SIG-M5 treated with dmso at 0.1 percent for 504 hours (cell line): ENCODE results near the gene AMOTL1.
"Not testable (repeated sequence)": the region's sequence is repeated elsewhere in the genome, so short reads cannot be mapped to it uniquely, and the experiment has no call there.

Experiments
- DNase-seq: peaks from one replicate; lab custom pipeline; 2025; ENCODE audit not compliant: unreplicated experiment; lab: John Stamatoyannopoulos, UW

AMOTL1 gene

GRCh38 chr11:94790661-94791180 is 22.6 kb downstream of the AMOTL1 start:
- no peak for DNase-seq

GRCh38 chr11:94791216-94791889 is 23.2 kb downstream of the AMOTL1 start:
- no peak for DNase-seq

DNA sequence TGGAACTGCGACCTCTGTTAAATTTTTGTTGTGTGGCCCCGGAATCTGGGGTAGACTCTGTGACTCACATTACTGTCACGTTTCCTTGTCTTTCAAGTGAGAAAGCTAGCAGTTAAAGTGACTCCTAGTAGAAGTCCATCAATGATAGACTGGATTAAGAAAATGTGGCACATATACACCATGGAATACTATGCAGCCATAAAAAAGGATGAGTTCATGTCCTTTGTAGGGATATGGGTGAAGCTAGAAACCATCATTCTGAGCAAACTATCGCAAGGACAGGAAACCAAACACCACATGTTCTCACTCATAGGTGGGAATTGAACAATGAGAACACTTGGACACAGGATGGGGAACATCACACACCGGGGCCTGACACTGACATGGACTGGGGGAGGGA is 23.8 kb downstream of the AMOTL1 start:
- DNase-seq = not testable (repeated sequence)

- DNase-seq = no peak
These were observed 24.3 kb downstream of the AMOTL1 start for GRCh38 chr11:94792451-94792850.

DNA sequence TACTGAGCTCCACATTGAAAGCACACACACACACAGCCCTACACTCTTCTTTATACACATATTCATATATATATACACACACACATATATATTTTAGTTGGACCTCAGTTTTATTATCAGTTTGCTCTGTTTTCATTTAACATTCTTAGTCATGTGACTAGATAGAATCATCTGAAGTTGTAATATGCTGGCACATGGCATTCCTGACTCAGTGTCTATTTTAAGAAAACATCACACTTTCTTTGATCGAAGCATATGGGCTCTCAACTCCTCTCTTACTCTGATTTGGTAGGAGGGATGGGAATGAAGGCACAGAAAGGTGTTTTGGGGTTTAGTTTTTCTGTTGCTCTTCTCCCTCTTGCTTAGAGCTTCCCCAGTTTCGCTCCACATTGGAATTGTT is 24.8 kb downstream of the AMOTL1 start:
- no peak for DNase-seq

GRCh38 chr11:94793822-94794221 is 25.7 kb downstream of the AMOTL1 start:
- DNase-seq = no peak

DNA sequence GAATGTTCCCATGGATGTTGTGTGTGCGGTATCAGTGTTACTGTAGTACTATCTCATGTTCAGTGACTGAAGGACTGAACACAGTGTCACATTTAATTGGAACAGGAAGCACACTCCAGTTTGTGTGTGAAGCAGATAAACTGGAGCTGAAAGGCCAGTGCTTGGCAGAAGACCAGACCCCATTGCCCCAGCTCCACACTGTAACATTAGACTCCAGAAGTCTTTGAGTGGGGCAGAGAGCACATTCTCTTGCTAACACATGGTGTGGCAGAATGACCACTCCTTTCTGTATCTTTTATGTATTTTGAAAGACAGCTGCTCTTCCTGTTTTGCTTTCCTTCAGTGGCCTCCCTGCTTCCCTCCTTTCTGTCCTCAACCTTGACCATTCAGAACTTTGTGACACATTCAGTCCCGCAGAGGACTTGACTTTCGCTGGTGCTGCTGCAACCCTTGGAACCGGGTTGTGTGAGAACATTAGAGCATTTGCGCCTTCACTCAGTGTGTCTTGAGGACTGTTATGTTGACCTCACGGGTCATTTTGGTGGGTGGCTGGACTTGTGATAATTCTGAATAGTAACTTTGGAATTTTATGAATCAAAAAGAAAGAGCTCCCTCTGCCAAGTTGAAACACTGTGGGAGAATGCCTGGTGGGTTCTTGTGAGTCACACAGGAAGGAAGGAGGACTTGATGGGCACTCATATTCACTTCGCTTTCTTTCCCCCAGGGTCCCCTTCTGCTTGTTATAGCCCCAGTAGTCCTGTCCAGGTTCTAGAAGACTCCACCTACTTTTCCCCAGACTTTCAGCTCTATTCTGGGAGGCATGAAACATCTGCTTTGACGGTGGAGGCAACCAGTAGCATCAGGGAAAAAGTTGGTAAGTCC is 26.4 kb downstream of the AMOTL1 start:
- DNase-seq = no peak

- no peak for DNase-seq
These were observed 27.5 kb downstream of the AMOTL1 start for GRCh38 chr11:94795476-94796189.

- DNase-seq = no peak
These were observed 28.0 kb downstream of the AMOTL1 start for GRCh38 chr11:94796190-94796580.

DNA sequence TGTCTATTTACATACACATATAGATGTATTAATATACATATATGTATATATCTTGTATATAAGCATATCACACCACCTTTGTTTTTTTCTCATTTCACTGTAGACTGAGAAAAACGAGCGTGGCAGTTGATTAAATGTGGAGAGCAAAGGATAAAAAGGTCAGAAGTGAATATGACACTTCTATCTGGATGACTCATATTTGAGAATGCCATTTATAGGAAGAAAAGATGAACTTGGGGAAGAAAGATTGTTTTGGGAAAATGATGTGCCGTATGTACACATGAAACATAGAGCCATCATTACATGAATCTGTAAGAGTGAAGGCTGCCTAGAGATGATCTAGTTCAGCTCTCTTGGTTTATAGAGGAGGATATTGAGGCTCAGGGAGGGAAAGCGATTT is 28.7 kb downstream of the AMOTL1 start:
- DNase-seq = no peak

DNA sequence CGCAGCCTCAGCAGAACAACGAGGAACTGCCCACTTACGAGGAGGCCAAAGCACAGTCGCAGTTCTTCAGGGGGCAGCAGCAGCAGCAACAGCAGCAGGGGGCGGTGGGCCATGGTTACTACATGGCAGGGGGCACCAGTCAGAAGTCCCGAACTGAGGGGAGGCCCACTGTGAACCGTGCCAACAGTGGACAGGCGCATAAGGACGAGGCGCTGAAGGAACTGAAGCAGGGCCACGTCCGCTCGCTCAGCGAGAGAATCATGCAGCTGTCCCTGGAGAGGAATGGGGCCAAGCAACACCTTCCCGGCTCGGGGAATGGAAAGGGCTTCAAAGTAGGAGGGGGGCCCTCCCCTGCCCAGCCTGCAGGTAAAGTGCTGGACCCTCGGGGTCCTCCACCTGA is 31.6 kb downstream of the AMOTL1 start:
- no peak for DNase-seq

DNA sequence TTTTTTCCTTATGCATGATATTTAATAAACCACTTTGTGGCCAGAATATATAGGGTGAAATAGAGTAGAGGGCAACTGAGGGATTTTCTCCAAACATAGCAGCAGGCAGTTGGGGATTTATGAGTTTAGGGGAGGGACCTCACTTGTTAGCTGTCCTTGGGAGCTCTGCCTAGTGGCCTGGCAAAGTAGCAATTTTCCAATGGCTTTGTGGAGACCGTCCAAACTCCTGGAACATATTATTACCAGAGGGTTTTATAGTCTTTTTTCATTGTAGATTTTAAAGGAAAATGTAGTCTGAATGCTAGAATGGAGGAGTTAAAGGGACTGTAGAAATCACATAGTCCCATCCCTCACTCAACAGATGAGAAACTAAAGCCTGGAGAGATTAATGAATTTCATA is 32.3 kb downstream of the AMOTL1 start:
- DNase-seq = no peak

DNA sequence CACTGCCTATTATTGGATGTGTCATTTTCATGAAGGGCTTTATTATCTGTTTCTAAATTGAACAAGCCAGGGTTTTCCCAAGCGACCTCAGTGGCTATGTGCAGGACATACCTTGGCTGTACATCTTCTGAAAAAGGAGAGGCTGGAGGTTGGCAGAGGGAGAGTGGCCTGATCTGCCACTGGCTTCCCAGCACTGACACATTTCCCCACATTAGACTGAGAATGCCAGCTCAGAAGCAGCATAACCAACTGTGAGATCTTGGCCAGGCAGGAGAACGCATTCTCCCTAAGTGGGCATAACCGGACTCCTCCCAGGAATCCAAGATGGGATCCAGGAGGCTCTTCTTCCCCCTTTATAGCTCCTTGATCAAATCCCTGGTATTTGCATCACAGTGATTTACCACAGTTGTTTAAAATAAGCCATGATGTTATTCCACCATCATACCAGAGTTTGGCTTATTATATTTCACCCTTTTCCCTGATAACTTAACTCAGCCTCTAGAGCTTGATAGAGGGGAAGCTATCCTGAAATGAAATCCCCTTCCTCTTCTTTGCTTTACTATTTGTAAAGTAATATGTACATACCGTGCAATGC is 33.8 kb downstream of the AMOTL1 start:
- DNase-seq = no peak

DNA sequence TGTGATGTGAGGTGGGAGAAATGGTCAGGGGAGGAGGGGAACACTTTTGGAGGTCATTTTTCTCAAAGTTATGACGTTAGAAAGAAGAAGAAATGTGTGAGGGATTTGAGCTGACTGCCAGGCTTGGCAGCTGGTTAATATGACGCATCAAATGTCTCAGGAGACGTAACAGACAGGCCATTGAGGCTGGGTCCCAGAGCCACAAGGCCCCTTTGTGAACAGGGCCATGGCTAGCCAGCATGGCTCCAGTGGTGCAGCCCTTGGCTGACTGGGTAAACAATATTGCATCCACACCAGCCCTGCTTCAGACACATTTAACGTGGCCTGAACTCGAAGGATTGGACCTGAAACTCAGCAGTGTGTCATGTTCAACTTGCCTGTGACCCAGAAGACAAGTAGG is 34.3 kb downstream of the AMOTL1 start:
- DNase-seq = no peak

GRCh38 chr11:94803491-94803890 is 35.3 kb downstream of the AMOTL1 start:
- no peak for DNase-seq

- DNase-seq = no peak
These were observed 36.7 kb downstream of the AMOTL1 start for GRCh38 chr11:94804874-94805273.

DNA sequence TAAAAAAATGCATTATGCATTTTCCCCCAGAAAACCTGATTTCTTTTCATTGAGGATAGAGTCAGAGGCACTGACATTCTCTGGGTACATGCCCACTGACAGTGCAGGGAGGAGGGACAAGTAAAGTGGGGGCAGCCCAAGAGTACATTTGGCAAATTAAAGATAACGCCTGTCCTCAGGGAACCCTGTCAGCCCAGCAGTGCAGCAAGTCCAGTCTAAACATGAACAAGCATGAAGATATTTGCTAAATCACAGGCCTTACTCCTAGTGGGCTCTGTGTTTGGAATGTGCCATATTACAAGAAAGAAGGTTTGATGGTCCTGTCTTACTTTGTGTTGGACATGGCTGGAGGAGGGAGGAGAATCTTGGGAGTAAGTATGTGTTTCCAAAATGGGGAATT is 37.9 kb downstream of the AMOTL1 start:
- no peak for DNase-seq

GRCh38 chr11:94806419-94806818 is 38.3 kb downstream of the AMOTL1 start:
- DNase-seq = no peak

- no peak for DNase-seq
These were observed 41.1 kb downstream of the AMOTL1 start for GRCh38 chr11:94809251-94809650.

DNA sequence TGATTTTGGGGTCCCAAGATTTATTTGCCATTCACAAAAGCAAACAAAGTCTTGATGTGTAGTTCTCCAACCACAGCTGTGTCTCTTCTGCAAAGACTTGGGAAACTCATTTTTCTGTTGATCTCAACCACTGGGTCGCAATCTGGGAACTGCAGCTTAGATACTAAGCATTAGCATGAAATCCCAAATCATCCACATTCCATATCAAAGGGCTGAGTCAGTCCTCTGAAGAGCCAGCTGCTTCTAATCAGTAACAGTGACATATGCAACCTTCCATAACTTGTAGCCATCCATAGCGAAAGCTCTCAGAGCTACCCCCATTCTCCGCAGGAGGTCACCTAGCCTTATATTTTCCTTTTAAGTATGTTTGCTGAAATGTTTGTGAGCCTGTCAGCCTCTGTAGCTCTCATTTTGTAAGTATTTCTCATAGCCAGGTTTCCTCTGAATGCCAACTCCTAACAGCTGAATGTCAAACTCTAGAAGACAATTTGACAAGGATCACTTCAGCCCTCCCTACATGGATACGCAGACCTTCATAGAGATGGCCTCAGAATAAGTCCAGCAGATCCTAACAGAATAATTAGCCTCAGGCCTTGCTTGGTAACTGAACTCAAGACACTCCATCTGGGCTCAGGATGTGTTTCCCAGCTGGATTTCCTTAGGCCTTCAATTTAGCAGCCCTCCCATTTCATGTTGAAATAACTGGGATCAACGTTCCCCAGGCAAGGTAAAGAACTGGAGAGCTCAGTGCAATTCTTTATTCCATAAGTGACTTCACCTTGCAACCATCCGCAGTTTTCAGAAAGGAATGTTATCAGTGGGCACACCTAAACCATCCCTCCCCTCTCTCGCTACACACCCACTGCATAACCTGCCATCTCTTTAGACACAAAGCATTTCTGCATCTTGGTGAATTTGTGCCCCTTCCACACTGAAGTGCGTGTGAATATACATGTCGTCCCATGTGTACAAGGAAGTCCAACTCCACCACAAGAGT is 44.9 kb downstream of the AMOTL1 start:
- not testable (repeated sequence) for DNase-seq
